SU-DHL-6 (cell line): ENCODE results near the gene LRRC28.

Source experiments
- H2AFZ ChIP-seq: fragments of 200-600 bp; sonication (generic); 2 replicates; pipeline ENCODE4 v1.6.1; 2014; ENCODE audit warnings: low read depth, mild to moderate bottlenecking, moderate library complexity, mixed read lengths, antibody characterized with exemption, low read length; ENCODE audit not compliant: severe bottlenecking
- H3F3A ChIP-seq: fragments of 200-600 bp; shearing (Covaris generic); 2 replicates; pipeline ENCODE4 v1.6.0; 2016; ENCODE audit warnings: antibody characterized with exemption, mild to moderate bottlenecking; ENCODE audit not compliant: insufficient read depth
- H3K27ac ChIP-seq: fragments of 200-600 bp; sonication (generic); 2 replicates; pipeline ENCODE4 v1.5.1; 2016; ENCODE audit warnings: low read depth, mild to moderate bottlenecking, low read length, moderate library complexity, mixed read lengths
- H3K27me3 ChIP-seq: fragments of 200-600 bp; sonication (generic), shearing (Covaris generic); 2 replicates; pipeline ENCODE4 v1.6.0; 2014; ENCODE audit warnings: mild to moderate bottlenecking, low read length
- H3K36me3 ChIP-seq: fragments of 200-600 bp; sonication (generic); 2 replicates; pipeline ENCODE4 v1.6.1; 2014; ENCODE audit warnings: mild to moderate bottlenecking, low read length, mixed read lengths
- H3K4me2 ChIP-seq: fragments of 300-600, 200-600 bp; shearing (Covaris generic), sonication (generic); 2 replicates; pipeline ENCODE4 v1.6.0; 2014; ENCODE audit warnings: low read length, low read depth, mild to moderate bottlenecking; ENCODE audit not compliant: poor library complexity, severe bottlenecking
- H3K4me3 ChIP-seq: fragments of 200-600 bp; sonication (generic); 2 replicates; pipeline ENCODE4 v1.5.1; 2014; ENCODE audit warnings: antibody characterized with exemption, low read length, mild to moderate bottlenecking, mixed read lengths; ENCODE audit not compliant: insufficient read depth, poor library complexity, severe bottlenecking
- H3K79me2 ChIP-seq: fragments of 200-600 bp; sonication (generic); 2 replicates; pipeline ENCODE4 v1.6.1; 2014; ENCODE audit warnings: mild to moderate bottlenecking, low read length, moderate library complexity; ENCODE audit not compliant: insufficient read depth
- H3K9ac ChIP-seq: fragments of 200-600 bp; sonication (generic); 2 replicates; pipeline ENCODE4 v1.7.0; 2014; ENCODE audit warnings: mild to moderate bottlenecking, low read length
- H3K9me2 ChIP-seq: fragments of 200-600 bp; sonication (generic); replicated peaks from 2 replicates; pipeline ENCODE4 v1.6.1; 2014; ENCODE audit warnings: low read length; ENCODE audit not compliant: insufficient read depth
- H3K9me3 ChIP-seq: fragments of 200-600 bp; sonication (generic); 2 replicates; pipeline ENCODE4 v1.6.1; 2014; ENCODE audit warnings: low read length, mixed read lengths; ENCODE audit not compliant: insufficient read depth
- H4K20me1 ChIP-seq: fragments of 200-600 bp; sonication (generic); 2 replicates; pipeline ENCODE4 v1.6.1; 2014; ENCODE audit warnings: low read depth, mild to moderate bottlenecking, antibody characterized with exemption, low read length, moderate library complexity, mixed read lengths
- EZH2phosphoT487 ChIP-seq: fragments of 200-600 bp; sonication (generic), shearing (Covaris generic); conservative IDR thresholded peaks from 2 replicates; pipeline ENCODE4 v1.6.1; 2018; ENCODE audit warnings: mild to moderate bottlenecking, antibody characterized with exemption, low read length, moderate library complexity, mixed read lengths
- TF ChIP-seq, protein P1 (sequence below): fragments of 200-600 bp; sonication (generic); IDR thresholded peaks from one replicate; pipeline ENCODE4 v1.5.1; 2017; ENCODE audit warnings: antibody characterized with exemption, mild to moderate bottlenecking, low read length, moderate library complexity; ENCODE audit not compliant: insufficient read depth, poor library complexity, severe bottlenecking

Gene LRRC28

GRCh38 chr15:99432271-99433025, 181.2 kb downstream of the LRRC28 start:
- Histone ChIP-seq H3K9me2 (no peaks in the 10 kb centered on the region), H3K36me3 (no peaks in the 10 kb centered on the region), H3K4me2 (no peak overlapping the region), H4K20me1 (no peaks in the 10 kb centered on the region), H3F3A (no peaks in the 10 kb centered on the region), H3K9ac (no peak overlapping the region), H3K9me3 (no peaks in the 10 kb centered on the region), H3K27ac (no peak overlapping the region), H3K79me2 (no peaks in the 10 kb centered on the region), H3K27me3 (no peaks in the 10 kb centered on the region), H3K4me3 (no peak overlapping the region), H2AFZ (no peak overlapping the region)
- no peak for TF ChIP-seq EZH2phosphoT487
- TF ChIP-seq, protein P1, sequence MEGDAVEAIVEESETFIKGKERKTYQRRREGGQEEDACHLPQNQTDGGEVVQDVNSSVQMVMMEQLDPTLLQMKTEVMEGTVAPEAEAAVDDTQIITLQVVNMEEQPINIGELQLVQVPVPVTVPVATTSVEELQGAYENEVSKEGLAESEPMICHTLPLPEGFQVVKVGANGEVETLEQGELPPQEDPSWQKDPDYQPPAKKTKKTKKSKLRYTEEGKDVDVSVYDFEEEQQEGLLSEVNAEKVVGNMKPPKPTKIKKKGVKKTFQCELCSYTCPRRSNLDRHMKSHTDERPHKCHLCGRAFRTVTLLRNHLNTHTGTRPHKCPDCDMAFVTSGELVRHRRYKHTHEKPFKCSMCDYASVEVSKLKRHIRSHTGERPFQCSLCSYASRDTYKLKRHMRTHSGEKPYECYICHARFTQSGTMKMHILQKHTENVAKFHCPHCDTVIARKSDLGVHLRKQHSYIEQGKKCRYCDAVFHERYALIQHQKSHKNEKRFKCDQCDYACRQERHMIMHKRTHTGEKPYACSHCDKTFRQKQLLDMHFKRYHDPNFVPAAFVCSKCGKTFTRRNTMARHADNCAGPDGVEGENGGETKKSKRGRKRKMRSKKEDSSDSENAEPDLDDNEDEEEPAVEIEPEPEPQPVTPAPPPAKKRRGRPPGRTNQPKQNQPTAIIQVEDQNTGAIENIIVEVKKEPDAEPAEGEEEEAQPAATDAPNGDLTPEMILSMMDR, result no peak

DNA sequence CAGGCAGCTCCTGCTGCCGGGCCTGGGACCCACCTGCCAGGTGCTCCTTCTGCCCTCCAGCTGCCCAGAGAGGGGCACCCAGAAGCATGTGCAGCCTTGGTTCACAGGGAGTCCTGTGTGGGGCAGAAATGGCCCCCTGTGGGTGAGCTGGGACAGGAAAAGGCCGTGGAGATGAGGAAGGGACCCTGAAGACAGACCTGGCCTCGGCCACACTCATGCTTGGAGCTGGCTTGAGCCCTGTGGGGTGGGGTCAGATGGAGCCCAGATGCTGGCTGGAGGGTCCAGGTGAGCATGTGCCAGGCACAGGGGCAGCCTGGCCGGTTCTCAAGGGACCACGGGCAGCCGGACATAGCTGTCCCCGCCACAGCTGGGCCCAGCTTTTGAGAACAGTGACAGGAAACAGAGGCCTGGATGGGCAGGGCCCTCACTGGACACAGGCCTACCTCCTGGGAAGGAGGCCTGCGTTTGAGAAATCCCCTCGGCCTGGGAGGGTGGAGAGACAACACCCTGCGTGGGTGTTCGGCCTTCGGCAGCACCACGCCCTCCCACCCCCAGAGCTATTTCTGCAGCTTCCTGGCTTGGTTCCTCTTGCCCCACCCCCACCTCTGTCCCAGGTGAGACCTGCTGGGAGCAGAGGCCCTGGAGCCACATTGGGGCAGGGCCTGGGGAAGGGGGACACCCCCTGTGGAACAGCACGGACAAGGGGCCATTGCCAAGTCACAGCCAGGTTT, 181.9 kb downstream of the LRRC28 start:
- no peaks in the 10 kb centered on the region for H3K36me3 ChIP-seq
- no peaks in the 10 kb centered on the region for H3K9me2 ChIP-seq
- H3K4me3 ChIP-seq, result no peak overlapping the region
- no peaks in the 10 kb centered on the region for H3K79me2 ChIP-seq
- no peaks in the 10 kb centered on the region for H3K27me3 ChIP-seq
- TF ChIP-seq, protein P1, result no peak
- TF ChIP-seq EZH2phosphoT487, result no peak
- H3K9me3 ChIP-seq, result no peaks in the 10 kb centered on the region
- H2AFZ ChIP-seq, result no peak overlapping the region
- no peak overlapping the region for H3K27ac ChIP-seq
- no peaks in the 10 kb centered on the region for H3F3A ChIP-seq
- no peak overlapping the region for H3K9ac ChIP-seq
- no peak overlapping the region for H3K4me2 ChIP-seq
- H4K20me1 ChIP-seq, result no peaks in the 10 kb centered on the region

DNA sequence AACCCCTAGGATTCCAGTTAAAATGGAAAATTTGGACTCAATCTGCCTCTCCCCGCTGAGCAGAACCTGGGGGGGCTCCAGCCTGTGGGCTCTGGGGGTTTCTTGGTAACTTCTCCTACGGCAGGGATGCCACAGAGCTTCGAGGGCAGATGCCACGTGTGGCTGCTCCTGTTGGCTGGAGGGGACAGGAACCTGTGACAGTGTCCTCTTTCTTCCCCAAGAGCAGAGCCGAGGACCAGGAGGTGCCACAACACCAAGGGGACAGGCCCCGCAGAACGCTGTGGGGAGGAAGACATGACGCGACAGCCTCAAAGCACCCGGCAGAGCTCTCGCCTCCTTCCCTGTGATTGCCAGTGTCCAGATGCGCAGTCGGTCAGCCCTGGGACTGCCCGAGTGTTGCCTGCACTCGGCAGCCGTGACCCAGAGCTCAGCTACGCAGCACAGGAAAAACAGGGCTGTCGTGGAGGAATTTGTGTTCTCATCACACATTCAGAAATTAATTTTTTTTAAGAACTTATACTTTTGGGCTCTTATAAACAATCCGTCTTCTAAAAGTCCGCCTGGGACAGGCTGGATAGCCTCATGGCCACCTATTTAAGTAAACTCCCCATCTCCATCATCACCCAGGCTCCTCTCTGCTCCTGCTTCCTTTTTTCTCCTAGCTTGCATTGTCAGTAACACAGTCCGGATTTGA, 182.6 kb downstream of the LRRC28 start:
- H3K9me3 ChIP-seq, result no peaks in the 10 kb centered on the region
- H3K4me3 ChIP-seq, result no peak overlapping the region
- no peaks in the 10 kb centered on the region for H4K20me1 ChIP-seq
- no peak overlapping the region for H3K9ac ChIP-seq
- no peaks in the 10 kb centered on the region for H3K36me3 ChIP-seq
- H3F3A ChIP-seq, result no peaks in the 10 kb centered on the region
- no peak for TF ChIP-seq EZH2phosphoT487
- TF ChIP-seq, protein P1, result no peak
- H3K79me2 ChIP-seq, result no peaks in the 10 kb centered on the region
- no peak overlapping the region for H3K4me2 ChIP-seq
- no peak overlapping the region for H3K27ac ChIP-seq
- H2AFZ ChIP-seq, result no peak overlapping the region
- H3K27me3 ChIP-seq, result no peaks in the 10 kb centered on the region
- H3K9me2 ChIP-seq, result no peaks in the 10 kb centered on the region
